ENCODE data around the gene TLE3.
A peak's percentile ranks its signal among the peaks of the same experiment; 100 is the strongest.

TLE3 gene

GRCh38 chr15:70047386-70048197, 50.1 kb downstream of the TLE3 start:
- DNase-seq, result no peak

- DNase-seq, result no peak
Measured at GRCh38 chr15:70046679-70047369, 50.9 kb downstream of the TLE3 start.

- DNase-seq, result no peak
Measured at GRCh38 chr15:70045045-70045444, 52.7 kb downstream of the TLE3 start.

- DNase-seq, result no peak
Measured at GRCh38 chr15:70044168-70044567, 53.5 kb downstream of the TLE3 start.

GRCh38 chr15:70043590-70043989, 54.1 kb downstream of the TLE3 start:
- DNase-seq, result no peak

GRCh38 chr15:70042553-70043214, 55.0 kb downstream of the TLE3 start:
- no peak for DNase-seq

- no peak for DNase-seq
Measured at GRCh38 chr15:70039917-70040316, 57.8 kb downstream of the TLE3 start.

GRCh38 chr15:70038730-70039392, 58.9 kb downstream of the TLE3 start:
- no peak for DNase-seq

- DNase-seq, result no peak
Measured at GRCh38 chr15:70037292-70037640, 60.5 kb downstream of the TLE3 start.

GRCh38 chr15:70036585-70037291, 61.0 kb downstream of the TLE3 start:
- peak in 1 of 2 donors; percentile 56 for DNase-seq

- peak; percentile 6 to 53 for DNase-seq
Measured at GRCh38 chr15:70035719-70036077, 62.0 kb downstream of the TLE3 start.

- DNase-seq, result no peak
Measured at GRCh38 chr15:70035051-70035718, 62.5 kb downstream of the TLE3 start.

- DNase-seq, result no peak
Measured at GRCh38 chr15:70034596-70034995, 63.1 kb downstream of the TLE3 start.

GRCh38 chr15:70034141-70034540, 63.6 kb downstream of the TLE3 start:
- no peak for DNase-seq

- DNase-seq, result no peak
Measured at GRCh38 chr15:70033529-70034140, 64.1 kb downstream of the TLE3 start.

- DNase-seq, result no peak
Measured at GRCh38 chr15:70033109-70033508, 64.6 kb downstream of the TLE3 start.

- DNase-seq, result no peak
Measured at GRCh38 chr15:70032509-70032908, 65.2 kb downstream of the TLE3 start.

- no peak for DNase-seq
Measured at GRCh38 chr15:70031713-70032112, 66.0 kb downstream of the TLE3 start.

GRCh38 chr15:70031261-70031660, 66.5 kb downstream of the TLE3 start:
- no peak for DNase-seq

- no peak for DNase-seq
Measured at GRCh38 chr15:70030851-70031250, 66.9 kb downstream of the TLE3 start.

GRCh38 chr15:70029297-70029701, 68.4 kb downstream of the TLE3 start:
- no peak for DNase-seq

GRCh38 chr15:70027518-70027917, 70.2 kb downstream of the TLE3 start:
- no peak for DNase-seq

All from CD4-positive, alpha-beta T cell treated with Interleukin-1 beta for 1 hour (primary cell).